PC-3 (cell line): ENCODE data around the gene RCCD1.

Experiments used
- EZH2 ChIP-seq: fragments of 300-600 bp; sonication (generic); IDR thresholded peaks from one replicate; pipeline ENCODE4 v1.6.1; 2017; ENCODE audit warnings: antibody characterized with exemption, mild to moderate bottlenecking, low read length; ENCODE audit not compliant: unreplicated experiment
- EZH2phosphoT487 ChIP-seq: fragments of 300-600 bp; sonication (generic); IDR thresholded peaks from 2 replicates; pipeline ENCODE4 v1.6.1; 2018; ENCODE audit warnings: mild to moderate bottlenecking, antibody characterized with exemption, low read length, borderline replicate concordance
- TF ChIP-seq, protein P1 (sequence below): fragments of 300-600 bp; sonication (generic); conservative IDR thresholded peaks from 2 replicates; pipeline ENCODE4 v1.5.1; 2017; ENCODE audit warnings: antibody characterized with exemption, low read depth, mild to moderate bottlenecking, low read length

DNA sequence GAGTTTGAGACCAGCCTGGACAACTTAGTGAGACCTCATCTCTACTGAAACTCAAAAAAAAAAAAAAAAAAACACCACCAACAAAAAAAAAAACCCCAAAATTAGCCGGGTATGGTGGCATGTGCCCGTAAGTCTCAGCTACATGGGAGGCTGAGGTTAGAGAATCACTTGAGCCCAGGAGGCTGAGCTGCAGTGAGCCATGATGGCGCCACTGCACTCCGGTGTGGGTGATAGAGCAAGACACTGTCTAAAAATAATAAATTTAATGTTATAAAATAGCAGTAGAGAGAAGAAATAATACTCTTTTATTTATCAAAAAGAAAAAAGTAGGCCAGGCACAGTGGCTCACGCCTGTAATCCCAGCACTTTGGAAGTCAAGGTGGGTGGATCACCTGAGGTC lies 17.4 kb downstream of the RCCD1 start:
- TF ChIP-seq, protein P1, sequence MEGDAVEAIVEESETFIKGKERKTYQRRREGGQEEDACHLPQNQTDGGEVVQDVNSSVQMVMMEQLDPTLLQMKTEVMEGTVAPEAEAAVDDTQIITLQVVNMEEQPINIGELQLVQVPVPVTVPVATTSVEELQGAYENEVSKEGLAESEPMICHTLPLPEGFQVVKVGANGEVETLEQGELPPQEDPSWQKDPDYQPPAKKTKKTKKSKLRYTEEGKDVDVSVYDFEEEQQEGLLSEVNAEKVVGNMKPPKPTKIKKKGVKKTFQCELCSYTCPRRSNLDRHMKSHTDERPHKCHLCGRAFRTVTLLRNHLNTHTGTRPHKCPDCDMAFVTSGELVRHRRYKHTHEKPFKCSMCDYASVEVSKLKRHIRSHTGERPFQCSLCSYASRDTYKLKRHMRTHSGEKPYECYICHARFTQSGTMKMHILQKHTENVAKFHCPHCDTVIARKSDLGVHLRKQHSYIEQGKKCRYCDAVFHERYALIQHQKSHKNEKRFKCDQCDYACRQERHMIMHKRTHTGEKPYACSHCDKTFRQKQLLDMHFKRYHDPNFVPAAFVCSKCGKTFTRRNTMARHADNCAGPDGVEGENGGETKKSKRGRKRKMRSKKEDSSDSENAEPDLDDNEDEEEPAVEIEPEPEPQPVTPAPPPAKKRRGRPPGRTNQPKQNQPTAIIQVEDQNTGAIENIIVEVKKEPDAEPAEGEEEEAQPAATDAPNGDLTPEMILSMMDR: no peak
- no peak for TF ChIP-seq EZH2phosphoT487
- TF ChIP-seq EZH2: no peak
